ENCODE measurements around the gene UBXN6. TPM values are rescaled to one million over a fixed set of nuclear protein-coding genes. Genes with fewer than 3 reads are reported as not detected.

UBXN6 gene
- total and polyA plus RNA-seq, 2 of the 8 experiments (the other 6 are each of a cell fraction or from before 2014, with no cell fraction given), result 28.0 to 43.8 TPM

GRCh38 chr19:4401769-4402170 is 55.8 kb downstream of the UBXN6 start:
- Histone ChIP-seq H3K79me2 (ENCODE audit: control insufficient read depth in 1 of 2, insufficient read depth in 2 of 2, low read length in 2 of 2) (peaks cover 40 to 73% of the 10 kb centered on the region in 2 experiments), H4K8ac (ENCODE audit: extremely low read depth, insufficient read depth, low read length) (no peak overlapping the region), H3K9ac (replicated peaks in 1 of 4; ENCODE audit: extremely low read depth in 1 of 4, low read depth in 3 of 4, low read length in 3 of 4) (peak overlapping the region in 1 of 4 experiments; percentile 38; a peak in 3 of 7 replicates), H4K20me1 (replicated peaks in 1 of 2; ENCODE audit: control insufficient read depth in 1 of 2, insufficient read depth in 2 of 2, low read length in 2 of 2) (peaks cover 20 to 27% of the 10 kb centered on the region in 2 experiments), H2AK5ac (ENCODE audit: low read depth, low read length) (no peak overlapping the region), H4K91ac (replicated peaks; ENCODE audit: insufficient read length, low read length) (no peak overlapping the region), H3K4me2 (ENCODE audit: insufficient read depth in 1 of 2, low read depth in 2 of 2, low read length in 2 of 2) (peak overlapping the region; percentile 33 to 67), H3K14ac (ENCODE audit: insufficient read length) (no peak overlapping the region), H3K27ac (ENCODE audit: low read depth, low read length) (no peak overlapping the region), H3K18ac (ENCODE audit: extremely low read depth, low read length) (no peak overlapping the region), H2BK120ac (replicated peaks; ENCODE audit: low read depth, low read length) (no peak overlapping the region), H3K4ac (replicated peaks; ENCODE audit: insufficient read length, low read depth, low read length) (no peak overlapping the region), H2BK12ac (ENCODE audit: low read depth, low read length) (no peak overlapping the region), H3K56ac (replicated peaks; ENCODE audit: insufficient read length, low read depth, low read length) (no peak overlapping the region), H2AFZ (ENCODE audit: low read length) (no peak overlapping the region), H3K9me3 (ENCODE audit: insufficient read depth in 2 of 2, low read depth in 1 of 2, low read length in 1 of 2) (no peaks in the 10 kb centered on the region), H3K4me1 (replicated peaks in 1 of 4; ENCODE audit: control insufficient read depth in 3 of 4, insufficient read depth in 4 of 4, low read length in 3 of 4) (peaks cover 2 to 13% (median 4%) of the 10 kb centered on the region in 4 experiments; a peak in 5 of 7 replicates), H3K4me3 (ENCODE audit: extremely low read depth in 1 of 4, insufficient read depth in 2 of 4, low read depth in 3 of 4, low read length in 4 of 4) (peak overlapping the region; percentile 6 to 55 (median 18); a peak in 4 of 8 replicates), H3K27me3 (replicated peaks in 1 of 4; ENCODE audit: control insufficient read depth in 3 of 4, extremely low read depth in 1 of 4, insufficient read depth in 3 of 4, low read length in 3 of 4) (no peaks in the 10 kb centered on the region), H3K36me3 (ENCODE audit: control insufficient read depth in 2 of 4, insufficient read depth in 4 of 4, low read length in 3 of 4) (peaks cover 0 to 7% (median 3%) of the 10 kb centered on the region in 4 experiments; a peak in 3 of 8 replicates), H2BK20ac (ENCODE audit: low read length) (no peak overlapping the region), H3K79me1 (ENCODE audit: low read depth, low read length) (peaks cover 21% of the 10 kb centered on the region), H2BK15ac (ENCODE audit: low read length) (no peak overlapping the region), H3K23ac (ENCODE audit: insufficient read length) (no peak overlapping the region), H3K23me2 (ENCODE audit: low read depth, low read length) (peaks cover 12% of the 10 kb centered on the region), H2BK5ac (ENCODE audit: low read depth, low read length) (no peak overlapping the region), H4K5ac (ENCODE audit: insufficient read length, low read depth, low read length) (no peak overlapping the region)
- POLR2A ChIA-PET (ENCODE audit: partially characterized antibody), result interaction anchor here (0.6 to 49.6 kb wide), 15 partner anchors 8 to 351 kb away, joined by 3 to 1590 read pairs (median 5); partner anchors contain the start of genes MPND, UBXN6 and YJU2
- WGBS, 2 experiments (ENCODE audit: extremely low coverage in 1 of 2, insufficient coverage in 1 of 2, insufficient read length in 1 of 2, insufficient replicate concordance in 2 of 2, low coverage in 1 of 2, low lambda C conversion rate in 2 of 2, missing lambda C conversion rate in 1 of 2), result 31% methylated on average over 8 of the region's 8 CpGs; no CpG with 5 or more reads in 1 of the 2 experiments
- DNase-seq (ENCODE audit: low read depth in 1 of 2, low spot score in 2 of 2) (no peak), FAIRE-seq (no peak)
- TF ChIP-seq EP300 (IDR thresholded peaks at IDR 0.05; ENCODE audit: borderline replicate concordance in 1 of 2, low read depth in 2 of 2, low read length in 2 of 2) (no peak), SIX5 (IDR thresholded peaks at IDR 0.05; ENCODE audit: low read depth, low read length) (no peak), RAD21 (IDR thresholded peaks at IDR 0.05 in 1 of 2, conservative IDR thresholded peaks at IDR 0.05 in 1 of 2; ENCODE audit: low read depth in 2 of 2, low read length in 2 of 2) (no peak), JUND (IDR thresholded peaks at IDR 0.05; ENCODE audit: low read length) (no peak), GABPA (IDR thresholded peaks at IDR 0.05; ENCODE audit: borderline replicate concordance, insufficient read depth, low read length) (no peak), GTF2F1 (IDR thresholded peaks at IDR 0.05; ENCODE audit: borderline replicate concordance, low read depth, low read length) (no peak), TBP (IDR thresholded peaks at IDR 0.05; ENCODE audit: low read depth, low read length) (no peak), TAF1 (IDR thresholded peaks at IDR 0.05; ENCODE audit: low read depth, low read length) (no peak)
- CTCF ChIA-PET (ENCODE audit: partially characterized antibody), result interaction anchor here (0.8 to 3.3 kb wide), 11 partner anchors 11 to 169 kb away, joined by 3 to 38 read pairs (median 4); no protein-coding TSS in a partner anchor
